HG03103 (cell line): Measurements from ENCODE around the gene RASL11A.
A peak's percentile ranks its signal among the peaks of the same experiment; 100 is the strongest.
"Not testable (repeated sequence)": the region's sequence is repeated elsewhere in the genome, so short reads cannot be mapped to it uniquely, and the experiment has no call there.

Source experiments
- ATAC-seq: cut with Tn5 transposase; IDR thresholded peaks from one replicate; pipeline ENCODE4 v1.9.1; 2021; ENCODE audit warnings: low read depth; ENCODE audit not compliant: unreplicated experiment

RASL11A gene

GRCh38 chr13:27270594-27271520 lies at the start of gene RASL11A:
RASL11A (plus strand) TSS chr13:27270830; CDS start chr13:27270945, 115 bp downstream.
- ATAC-seq: peak; percentile 79

- ATAC-seq: not testable (repeated sequence)
These were observed 48.5 kb upstream of the RASL11A start for GRCh38 chr13:27222100-27222499.

GRCh38 chr13:27226991-27227390 lies 43.6 kb upstream of the RASL11A start:
- ATAC-seq: no peak

- no peak for ATAC-seq
These were observed 42.5 kb upstream of the RASL11A start for GRCh38 chr13:27228131-27228530.

- ATAC-seq: no peak
These were observed 41.0 kb upstream of the RASL11A start for GRCh38 chr13:27229642-27230041.

- ATAC-seq: no peak
These were observed 36.7 kb upstream of the RASL11A start for GRCh38 chr13:27233964-27234363.

GRCh38 chr13:27236478-27236877 lies 34.2 kb upstream of the RASL11A start:
- ATAC-seq: no peak

GRCh38 chr13:27242702-27243101 lies 27.9 kb upstream of the RASL11A start:
- no peak for ATAC-seq

- ATAC-seq: no peak
These were observed 25.0 kb upstream of the RASL11A start for GRCh38 chr13:27245610-27246009.

- no peak for ATAC-seq
These were observed 19.8 kb upstream of the RASL11A start for GRCh38 chr13:27250833-27251165.

GRCh38 chr13:27251166-27252091 lies 19.2 kb upstream of the RASL11A start, which contains the start of gene RPL21:
RPL21 (plus strand) TSS chr13:27251558; CDS start chr13:27253777, 2,219 bp downstream.
- peak; percentile 86 for ATAC-seq

- no peak for ATAC-seq
These were observed 18.2 kb upstream of the RASL11A start for GRCh38 chr13:27252467-27252866.

- ATAC-seq: no peak
These were observed 13.4 kb upstream of the RASL11A start for GRCh38 chr13:27257233-27257568.

- no peak for ATAC-seq
These were observed 12.9 kb upstream of the RASL11A start for GRCh38 chr13:27257648-27258253.

- no peak for ATAC-seq
These were observed 11.8 kb upstream of the RASL11A start for GRCh38 chr13:27258637-27259386.

GRCh38 chr13:27259831-27260230 lies 10.8 kb upstream of the RASL11A start:
- no peak for ATAC-seq

GRCh38 chr13:27261396-27261795 lies 9.2 kb upstream of the RASL11A start:
- ATAC-seq: no peak

GRCh38 chr13:27263438-27263837 lies 7.2 kb upstream of the RASL11A start:
- no peak for ATAC-seq

GRCh38 chr13:27264181-27264580 lies 6.4 kb upstream of the RASL11A start:
- no peak for ATAC-seq

- no peak for ATAC-seq
These were observed 6.0 kb upstream of the RASL11A start for GRCh38 chr13:27264648-27265047.
